GM23338 (cell line): Measurements from ENCODE around the gene CEACAM18. TPM values are rescaled to one million over a fixed set of nuclear protein-coding genes. Genes with fewer than 3 reads are reported as not detected.

Experiments used
- ATAC-seq: fragments of 200-7000 bp; cut with Tn5 transposase; 3 replicates; pipeline ENCODE4 v1.9.1; 2020
- DNase-seq: peaks from one replicate; pipeline ENCODE4 v3.0.0-alpha.2; 2015; ENCODE audit warnings: low spot score
- H2AFZ ChIP-seq: fragments of 200-600 bp; sonication (generic); 2 replicates; pipeline ENCODE4 v1.8.0; 2016; ENCODE audit warnings: antibody characterized with exemption, mild to moderate bottlenecking, moderate library complexity
- H3F3A ChIP-seq: fragments of 200-600 bp; sonication (generic); replicated peaks from 2 replicates; pipeline ENCODE4 v1.8.0; 2017; ENCODE audit warnings: antibody characterized with exemption, mixed run types, low read depth
- H3K27ac ChIP-seq: fragments of 200-600 bp; sonication (generic); 2 replicates; pipeline ENCODE4 v1.6.1; 2016; ENCODE audit warnings: low read depth
- H3K27me3 ChIP-seq: fragments of 200-600 bp; sonication (generic); 2 replicates; pipeline ENCODE4 v1.8.0; 2016; ENCODE audit warnings: mild to moderate bottlenecking, mixed run types, moderate library complexity; ENCODE audit not compliant: insufficient read depth
- H3K36me3 ChIP-seq: fragments of 200-600 bp; sonication (generic); 2 replicates; pipeline ENCODE4 v1.8.0; 2016; ENCODE audit warnings: mild to moderate bottlenecking; ENCODE audit not compliant: insufficient read depth
- H3K4me1 ChIP-seq: fragments of 200-600 bp; sonication (generic); 2 replicates; pipeline ENCODE4 v1.8.0; 2016; ENCODE audit warnings: mild to moderate bottlenecking, moderate library complexity; ENCODE audit not compliant: insufficient read depth
- H3K4me2 ChIP-seq: fragments of 200-600 bp; sonication (generic); 2 replicates; pipeline ENCODE4 v1.7.1; 2017; ENCODE audit warnings: mixed run types
- H3K4me3 ChIP-seq: fragments of 200-600 bp; sonication (generic); 2 replicates; pipeline ENCODE4 v1.6.1; 2016; ENCODE audit warnings: mixed run types
- H3K79me2 ChIP-seq: fragments of 200-600 bp; sonication (generic); replicated peaks from 2 replicates; pipeline ENCODE4 v1.8.0; 2017; ENCODE audit warnings: mild to moderate bottlenecking; ENCODE audit not compliant: insufficient read depth
- H3K9me2 ChIP-seq: fragments of 200-600 bp; sonication (generic); 2 replicates; pipeline ENCODE4 v1.8.0; 2017; ENCODE audit not compliant: insufficient read depth
- H4K20me1 ChIP-seq: fragments of 200-600 bp; sonication (generic); replicated peaks from 2 replicates; pipeline ENCODE4 v1.8.0; 2017; ENCODE audit warnings: mild to moderate bottlenecking; ENCODE audit not compliant: insufficient read depth
- H3K27ac Mint-ChIP-seq: 2 replicates; pipeline ENCODE4 v1.8.0; 2020; ENCODE audit warnings: inconsistent platforms, mild to moderate bottlenecking, moderate library complexity, mixed read lengths
- H3K27me3 Mint-ChIP-seq: 3 replicates; pipeline ENCODE4 v1.8.0; 2022; ENCODE audit warnings: low read depth, mild to moderate bottlenecking, moderate library complexity, mixed read lengths, inconsistent platforms; ENCODE audit not compliant: insufficient read depth, poor library complexity
- H3K36me3 Mint-ChIP-seq: 3 replicates; pipeline ENCODE4 v1.8.0; 2021; ENCODE audit warnings: low read depth, mild to moderate bottlenecking, inconsistent platforms, moderate library complexity, mixed read lengths
- H3K4me1 Mint-ChIP-seq: 3 replicates; pipeline ENCODE4 v1.8.0; 2020; ENCODE audit warnings: mild to moderate bottlenecking, inconsistent platforms, mixed read lengths
- H3K4me3 Mint-ChIP-seq: 3 replicates; pipeline ENCODE4 v1.8.0; 2021; ENCODE audit warnings: moderate library complexity, mild to moderate bottlenecking, inconsistent platforms, mixed read lengths
- H3K9me3 Mint-ChIP-seq: 3 replicates; pipeline ENCODE4 v1.8.0; 2020; ENCODE audit warnings: moderate library complexity, mild to moderate bottlenecking, inconsistent platforms, mixed read lengths
- CREB1 ChIP-seq: fragments of 250-450 bp; sonication (Bioruptor Pico); IDR thresholded peaks from 2 replicates; pipeline ENCODE4 v1.5.0; 2020; ENCODE audit warnings: low read depth, mild to moderate bottlenecking, moderate library complexity
- EZH2 ChIP-seq: fragments of 200-600 bp; sonication (generic); IDR thresholded peaks from one replicate; pipeline ENCODE4 v1.8.0; 2017; ENCODE audit warnings: antibody characterized with exemption, mild to moderate bottlenecking, low read depth; ENCODE audit not compliant: unreplicated experiment
- EZH2phosphoT487 ChIP-seq: fragments of 200-600 bp; sonication (generic); IDR thresholded peaks from one replicate; pipeline ENCODE4 v1.8.1; 2018; ENCODE audit warnings: antibody characterized with exemption; ENCODE audit not compliant: unreplicated experiment
- JUNB ChIP-seq: IDR thresholded peaks from one replicate; pipeline ENCODE4 v1.6.1; 2016; ENCODE audit warnings: antibody characterized with exemption; ENCODE audit not compliant: unreplicated experiment
- NANOG ChIP-seq: IDR thresholded peaks from 2 replicates; pipeline ENCODE4 v1.6.1; 2016; ENCODE audit warnings: antibody characterized with exemption, borderline replicate concordance
- POLR2AphosphoS5 ChIP-seq: IDR thresholded peaks from 2 replicates; pipeline ENCODE4 v1.6.1; 2016; ENCODE audit warnings: antibody characterized with exemption, low read depth
- STAT1 ChIP-seq: IDR thresholded peaks from one replicate; pipeline ENCODE4 v1.6.1; 2016; ENCODE audit warnings: antibody characterized with exemption; ENCODE audit not compliant: unreplicated experiment
- ZNF114 ChIP-seq: fragments of 250-450 bp; sonication (Bioruptor Pico); IDR thresholded peaks from 2 replicates; pipeline ENCODE4 v1.5.0; 2020; ENCODE audit warnings: mild to moderate bottlenecking, moderate library complexity
- ZNF331 ChIP-seq: fragments of 250-450 bp; sonication (Bioruptor Pico); IDR thresholded peaks from 2 replicates; pipeline ENCODE4 v1.5.0; 2020; ENCODE audit warnings: low read depth, mild to moderate bottlenecking, moderate library complexity
- polyA plus RNA-seq: library from polyadenylated mRNA; unstranded; fragments of >200 nt; fragmentation: Nextera tagmentation; extraction: Ambion mirVana; gene quantifications from 2 replicates; pipeline ENCODE4 v1.2.1, GENCODE V29; 2016
- total RNA-seq: library from RNA; depleted of rRNA; stranded (reverse); fragments of >200 nt; shearing (Covaris generic); gene quantifications from 2 replicates; pipeline ENCODE4 v1.2.3, GENCODE V29; 2014
- TF ChIP-seq, protein P1 (sequence below): IDR thresholded peaks from one replicate; pipeline ENCODE4 v1.6.1; 2018; ENCODE audit warnings: antibody characterized with exemption; ENCODE audit not compliant: unreplicated experiment
- TF ChIP-seq, protein P2 (sequence below), 2 experiments: fragments of 200-600 bp in 1 of 2; sonication (generic) in 1 of 2; conservative IDR thresholded peaks; 2 replicates each; pipeline versions ENCODE4 v1.5.1 to v1.6.1; 2016 to 2017; ENCODE audit warnings: antibody characterized with exemption in 2 of 2, low read depth in 2 of 2, mild to moderate bottlenecking in 2 of 2, moderate library complexity in 1 of 2
- TF ChIP-seq, protein P3 (sequence below): IDR thresholded peaks from 2 replicates; pipeline ENCODE4 v1.6.1; 2016; ENCODE audit warnings: antibody characterized with exemption

Gene CEACAM18
- total and polyA plus RNA-seq, 2 experiments from 2014 or later = not detected

DNA sequence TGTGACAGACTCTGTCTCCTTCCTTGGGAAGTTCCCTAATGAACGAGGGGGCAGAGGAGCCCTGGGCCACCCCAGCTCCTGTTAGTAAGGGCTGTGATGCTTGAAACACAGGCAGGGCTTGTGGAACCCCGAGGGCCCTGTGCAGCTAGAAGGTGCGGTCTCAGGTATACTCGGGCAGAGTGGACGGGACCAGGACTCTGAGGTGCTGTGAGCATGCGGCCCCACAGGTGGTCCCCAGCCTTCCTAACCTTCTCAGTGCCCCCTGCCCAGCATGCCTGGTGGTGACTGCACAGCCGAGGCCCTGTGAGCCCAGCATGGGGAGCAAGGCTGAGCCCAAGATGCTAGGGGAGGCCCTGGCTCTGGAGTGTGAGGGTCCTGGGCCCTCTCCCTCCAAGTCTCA is 16.1 kb upstream of the CEACAM18 start:
- Histone ChIP-seq H4K20me1 (no peaks in the 10 kb centered on the region), H3K4me2 (no peak overlapping the region), H3F3A (no peaks in the 10 kb centered on the region), H3K4me3 (no peak overlapping the region), H2AFZ (no peak overlapping the region), H3K4me1 (no peaks in the 10 kb centered on the region), H3K9me2 (peaks cover 3% of the 10 kb centered on the region; the same call in 1 of the 2 replicates), H3K79me2 (no peaks in the 10 kb centered on the region), H3K36me3 (no peaks in the 10 kb centered on the region), H3K27ac (no peak overlapping the region), H3K27me3 (peaks cover 25% of the 10 kb centered on the region)
- DNase-seq = no peak
- no peak for ATAC-seq
- Mint-ChIP-seq H3K27me3 (peaks cover 14% of the 10 kb centered on the region), H3K36me3 (no peaks in the 10 kb centered on the region), H3K9me3 (peaks cover 32% of the 10 kb centered on the region), H3K4me1 (peaks cover 3% of the 10 kb centered on the region; the same call in 2 of the 3 replicates), H3K4me3 (no peak overlapping the region), H3K27ac (no peak overlapping the region)
- TF ChIP-seq ZNF331 (CRISPR knock-in tag) = no peak
- TF ChIP-seq STAT1 = no peak
- no peak for TF ChIP-seq ZNF114
- TF ChIP-seq POLR2AphosphoS5 = no peak
- TF ChIP-seq, protein P1, sequence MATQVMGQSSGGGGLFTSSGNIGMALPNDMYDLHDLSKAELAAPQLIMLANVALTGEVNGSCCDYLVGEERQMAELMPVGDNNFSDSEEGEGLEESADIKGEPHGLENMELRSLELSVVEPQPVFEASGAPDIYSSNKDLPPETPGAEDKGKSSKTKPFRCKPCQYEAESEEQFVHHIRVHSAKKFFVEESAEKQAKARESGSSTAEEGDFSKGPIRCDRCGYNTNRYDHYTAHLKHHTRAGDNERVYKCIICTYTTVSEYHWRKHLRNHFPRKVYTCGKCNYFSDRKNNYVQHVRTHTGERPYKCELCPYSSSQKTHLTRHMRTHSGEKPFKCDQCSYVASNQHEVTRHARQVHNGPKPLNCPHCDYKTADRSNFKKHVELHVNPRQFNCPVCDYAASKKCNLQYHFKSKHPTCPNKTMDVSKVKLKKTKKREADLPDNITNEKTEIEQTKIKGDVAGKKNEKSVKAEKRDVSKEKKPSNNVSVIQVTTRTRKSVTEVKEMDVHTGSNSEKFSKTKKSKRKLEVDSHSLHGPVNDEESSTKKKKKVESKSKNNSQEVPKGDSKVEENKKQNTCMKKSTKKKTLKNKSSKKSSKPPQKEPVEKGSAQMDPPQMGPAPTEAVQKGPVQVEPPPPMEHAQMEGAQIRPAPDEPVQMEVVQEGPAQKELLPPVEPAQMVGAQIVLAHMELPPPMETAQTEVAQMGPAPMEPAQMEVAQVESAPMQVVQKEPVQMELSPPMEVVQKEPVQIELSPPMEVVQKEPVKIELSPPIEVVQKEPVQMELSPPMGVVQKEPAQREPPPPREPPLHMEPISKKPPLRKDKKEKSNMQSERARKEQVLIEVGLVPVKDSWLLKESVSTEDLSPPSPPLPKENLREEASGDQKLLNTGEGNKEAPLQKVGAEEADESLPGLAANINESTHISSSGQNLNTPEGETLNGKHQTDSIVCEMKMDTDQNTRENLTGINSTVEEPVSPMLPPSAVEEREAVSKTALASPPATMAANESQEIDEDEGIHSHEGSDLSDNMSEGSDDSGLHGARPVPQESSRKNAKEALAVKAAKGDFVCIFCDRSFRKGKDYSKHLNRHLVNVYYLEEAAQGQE = no peak
- TF ChIP-seq, protein P2, sequence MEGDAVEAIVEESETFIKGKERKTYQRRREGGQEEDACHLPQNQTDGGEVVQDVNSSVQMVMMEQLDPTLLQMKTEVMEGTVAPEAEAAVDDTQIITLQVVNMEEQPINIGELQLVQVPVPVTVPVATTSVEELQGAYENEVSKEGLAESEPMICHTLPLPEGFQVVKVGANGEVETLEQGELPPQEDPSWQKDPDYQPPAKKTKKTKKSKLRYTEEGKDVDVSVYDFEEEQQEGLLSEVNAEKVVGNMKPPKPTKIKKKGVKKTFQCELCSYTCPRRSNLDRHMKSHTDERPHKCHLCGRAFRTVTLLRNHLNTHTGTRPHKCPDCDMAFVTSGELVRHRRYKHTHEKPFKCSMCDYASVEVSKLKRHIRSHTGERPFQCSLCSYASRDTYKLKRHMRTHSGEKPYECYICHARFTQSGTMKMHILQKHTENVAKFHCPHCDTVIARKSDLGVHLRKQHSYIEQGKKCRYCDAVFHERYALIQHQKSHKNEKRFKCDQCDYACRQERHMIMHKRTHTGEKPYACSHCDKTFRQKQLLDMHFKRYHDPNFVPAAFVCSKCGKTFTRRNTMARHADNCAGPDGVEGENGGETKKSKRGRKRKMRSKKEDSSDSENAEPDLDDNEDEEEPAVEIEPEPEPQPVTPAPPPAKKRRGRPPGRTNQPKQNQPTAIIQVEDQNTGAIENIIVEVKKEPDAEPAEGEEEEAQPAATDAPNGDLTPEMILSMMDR (conservative IDR thresholded peaks at IDR 0.05; ENCODE audit: low read depth in 2 of 2) = no peak
- TF ChIP-seq, protein P3, sequence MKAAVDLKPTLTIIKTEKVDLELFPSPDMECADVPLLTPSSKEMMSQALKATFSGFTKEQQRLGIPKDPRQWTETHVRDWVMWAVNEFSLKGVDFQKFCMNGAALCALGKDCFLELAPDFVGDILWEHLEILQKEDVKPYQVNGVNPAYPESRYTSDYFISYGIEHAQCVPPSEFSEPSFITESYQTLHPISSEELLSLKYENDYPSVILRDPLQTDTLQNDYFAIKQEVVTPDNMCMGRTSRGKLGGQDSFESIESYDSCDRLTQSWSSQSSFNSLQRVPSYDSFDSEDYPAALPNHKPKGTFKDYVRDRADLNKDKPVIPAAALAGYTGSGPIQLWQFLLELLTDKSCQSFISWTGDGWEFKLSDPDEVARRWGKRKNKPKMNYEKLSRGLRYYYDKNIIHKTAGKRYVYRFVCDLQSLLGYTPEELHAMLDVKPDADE = no peak
- TF ChIP-seq NANOG = no peak
- no peak for TF ChIP-seq EZH2
- no peak for TF ChIP-seq CREB1
- TF ChIP-seq JUNB = no peak
- TF ChIP-seq EZH2phosphoT487 = no peak
